Measurements from ENCODE around the gene ERFL. TPM values are rescaled to one million over a fixed set of nuclear protein-coding genes. Genes with fewer than 3 reads are reported as not detected.

ERFL gene
- total RNA-seq, 1 donor from 2014 or later, result not detected

DNA sequence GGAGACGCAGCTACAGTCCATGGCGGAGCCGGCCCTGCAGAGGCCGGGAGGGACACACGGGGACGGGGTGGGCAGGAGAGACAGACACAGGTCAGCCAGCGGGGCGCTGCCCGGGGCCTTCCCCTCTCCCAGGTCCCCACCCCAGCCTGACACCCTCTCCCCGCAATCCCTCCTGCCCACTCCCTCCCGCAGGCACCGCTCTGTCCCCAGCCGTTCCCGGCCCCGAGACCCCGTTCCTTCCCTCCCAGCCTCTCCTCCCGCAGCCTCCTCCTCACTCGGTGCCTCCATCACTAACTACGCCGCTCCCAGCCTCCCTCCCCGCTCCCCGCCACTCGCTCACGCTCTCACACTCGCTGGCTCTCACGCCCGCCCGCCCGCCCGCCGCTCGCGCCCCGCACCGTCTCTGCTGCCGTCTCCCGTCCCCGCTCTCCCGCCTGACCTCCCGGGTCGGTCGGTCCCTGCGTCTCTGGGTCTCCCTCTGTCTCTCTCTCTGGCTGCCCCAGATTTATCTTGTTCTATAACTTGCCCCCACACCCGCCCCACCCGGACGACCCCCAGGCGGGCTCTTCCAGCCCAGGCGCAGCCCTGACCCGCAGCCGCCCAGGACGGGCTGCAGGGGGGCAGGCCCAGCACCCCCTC, 15.2 kb downstream of the ERFL start:
- ATAC-seq, result no peak

DNA sequence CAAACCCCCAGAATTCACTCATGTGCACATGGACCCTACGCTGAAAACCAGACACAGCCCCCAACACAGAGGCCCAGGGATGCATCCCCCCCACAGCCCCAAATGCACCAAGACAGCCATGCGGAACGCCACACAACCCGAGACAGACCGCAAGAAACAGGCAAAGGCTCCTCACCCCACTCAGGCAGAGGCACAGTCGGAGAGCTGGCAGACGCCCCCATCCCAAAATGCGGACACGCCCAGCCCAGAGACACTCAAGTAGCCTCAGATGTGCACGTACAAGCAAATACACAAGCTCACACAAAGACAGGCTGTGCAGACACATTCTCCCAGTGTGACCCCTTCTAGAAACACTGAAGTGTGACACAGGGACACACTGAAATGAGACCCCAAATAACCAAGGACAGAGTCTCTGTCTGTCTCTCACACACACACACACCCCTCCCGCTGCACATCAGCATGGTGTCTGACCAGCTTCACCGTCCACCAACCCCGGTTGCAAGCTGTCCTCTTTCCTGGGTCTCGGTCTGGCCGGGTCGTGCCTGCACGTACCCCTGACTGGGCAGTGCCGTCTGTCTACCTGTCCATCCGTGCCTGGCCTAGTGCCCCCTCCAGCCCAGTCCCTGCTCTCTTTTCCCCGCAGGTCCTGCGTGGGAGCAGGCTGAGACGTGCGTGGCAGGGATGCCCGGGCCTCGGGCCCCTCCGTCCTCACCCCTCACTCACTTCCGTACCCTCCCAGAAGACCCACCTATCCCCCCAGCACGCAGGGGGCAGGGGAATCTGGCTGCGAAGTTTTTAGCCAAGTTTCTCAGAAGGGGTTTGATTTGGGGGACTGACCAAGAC, 16.1 kb downstream of the ERFL start:
- no peak for ATAC-seq

DNA sequence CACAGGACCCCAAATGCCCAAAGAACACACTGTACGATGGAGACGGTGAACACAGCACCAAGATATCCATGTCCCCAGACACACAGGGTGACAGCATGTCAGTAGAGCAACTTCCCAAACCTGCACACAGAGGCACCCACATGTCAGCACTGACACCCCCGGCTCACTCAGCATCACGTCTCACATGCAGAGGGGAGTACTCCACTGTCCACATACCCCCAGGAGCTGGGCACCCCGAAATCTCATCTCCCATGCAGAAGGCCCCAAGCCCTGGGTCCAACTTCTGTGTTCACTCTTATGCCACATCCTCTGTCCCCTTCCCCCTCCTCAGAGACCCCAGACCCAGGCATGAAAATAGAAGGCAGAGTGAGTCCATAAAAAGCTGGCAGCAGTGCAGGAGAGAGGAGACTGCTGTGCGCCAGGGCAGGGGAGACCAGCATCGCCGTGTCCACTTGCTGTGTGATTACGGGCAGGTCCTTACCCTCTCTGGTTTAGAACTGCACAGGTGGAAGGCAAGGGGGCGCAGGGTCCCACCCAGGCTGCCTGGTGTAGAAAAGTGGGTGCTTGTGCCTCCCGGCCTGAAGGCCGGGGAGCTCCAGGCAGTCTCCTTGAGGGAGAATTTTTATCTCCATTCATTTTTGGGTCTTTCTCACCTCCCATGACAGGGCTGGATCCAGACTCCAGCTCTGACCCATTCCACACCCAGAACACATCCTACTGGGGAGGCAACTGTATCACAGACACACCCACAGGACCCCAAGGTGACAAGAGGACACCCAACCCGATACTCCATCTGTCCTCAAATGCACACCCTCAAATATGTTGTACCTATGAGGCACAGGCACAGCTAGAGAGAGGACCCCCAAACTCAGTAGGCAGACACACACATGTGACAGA, 17.0 kb downstream of the ERFL start:
- ATAC-seq, result no peak

DNA sequence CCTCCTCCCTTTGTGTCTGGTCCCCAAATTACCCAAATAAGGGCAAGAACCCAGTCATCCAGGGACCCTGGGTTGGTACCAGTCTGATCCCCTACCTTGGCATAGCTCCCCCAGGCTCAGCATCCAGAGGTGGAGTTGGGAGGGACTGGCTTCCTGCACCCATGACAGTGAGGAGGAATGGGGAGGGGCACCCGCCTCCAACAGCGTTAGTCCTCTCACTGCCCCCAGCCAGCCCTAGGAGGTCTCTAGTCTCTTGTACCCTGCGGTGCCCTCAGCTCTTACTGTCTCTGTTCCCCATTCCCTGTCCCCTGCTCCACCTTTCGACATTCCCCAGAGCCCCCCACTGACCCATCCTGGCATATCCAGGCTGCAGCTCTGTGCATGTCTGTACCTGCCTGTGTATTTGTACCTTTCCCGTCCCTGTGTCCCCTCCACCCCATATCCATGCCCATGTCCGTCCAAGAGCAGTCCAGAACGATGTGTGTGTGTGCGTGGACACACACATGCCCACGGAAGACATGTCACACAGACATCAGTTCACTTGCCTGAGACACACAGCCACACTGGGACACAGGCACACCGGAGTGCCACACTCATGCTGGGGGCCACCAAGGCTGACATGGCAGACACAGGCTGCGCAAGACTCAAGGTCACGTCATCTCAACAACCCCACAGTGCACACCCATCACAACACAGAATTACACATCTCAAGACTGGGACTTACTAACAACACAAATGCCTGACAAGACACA, 17.8 kb downstream of the ERFL start:
- ATAC-seq, result no peak

DNA sequence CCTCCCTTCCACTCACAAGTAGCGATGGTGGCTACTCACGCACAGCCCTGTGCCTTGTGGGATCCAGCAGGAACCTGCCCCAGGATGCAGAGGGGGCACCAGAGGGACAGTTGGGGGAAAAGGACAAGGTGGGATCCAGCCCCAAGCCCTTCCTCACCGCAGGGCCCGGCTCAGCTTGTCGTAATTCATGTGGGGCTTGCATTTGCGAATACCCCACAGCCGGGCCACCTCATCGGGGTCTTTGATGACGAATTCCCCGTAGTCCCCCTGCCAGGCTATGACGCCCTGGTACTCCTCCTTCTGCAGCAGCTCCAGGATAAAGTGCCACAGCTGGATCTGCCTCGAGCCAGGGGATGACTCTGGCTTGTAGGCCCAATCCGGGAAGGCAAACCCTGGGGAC, 18.5 kb downstream of the ERFL start:
- no peak for ATAC-seq

DNA sequence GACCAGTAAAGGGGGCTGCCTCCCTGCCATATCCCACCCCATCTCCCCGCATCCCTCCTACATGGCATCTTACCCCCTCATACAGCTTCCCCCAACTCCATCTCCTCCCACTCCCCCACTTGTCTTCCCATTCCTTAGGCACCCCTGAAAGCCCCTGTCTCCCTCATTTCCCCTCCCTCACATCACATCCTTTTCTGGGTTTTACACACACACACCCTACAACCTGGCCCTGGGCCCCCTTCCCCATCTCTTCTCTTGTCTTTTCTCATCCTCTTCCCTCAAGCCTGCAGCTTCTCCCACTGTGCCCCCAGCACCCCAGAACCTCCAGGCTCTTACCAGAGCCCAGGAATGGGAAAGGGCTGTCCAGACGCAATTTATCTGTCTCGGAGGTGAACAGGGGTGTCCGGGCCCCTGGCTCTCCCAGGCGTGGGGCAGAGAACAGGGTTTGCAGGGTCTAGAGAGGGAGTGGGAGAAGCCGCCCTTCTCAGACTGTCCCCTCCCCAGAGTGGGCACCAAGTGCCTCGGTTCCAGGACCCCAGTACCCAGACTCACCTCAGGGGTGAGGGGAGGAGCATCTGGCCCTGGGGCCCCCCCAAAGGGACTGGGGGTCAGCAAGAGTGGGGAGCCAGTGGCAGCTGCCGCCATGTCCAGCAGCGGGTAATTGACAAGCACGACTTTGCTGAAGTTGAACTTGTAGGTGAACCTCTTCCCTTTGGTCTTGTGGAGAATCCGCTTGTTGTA, 19.4 kb downstream of the ERFL start:
- no peak for ATAC-seq

DNA sequence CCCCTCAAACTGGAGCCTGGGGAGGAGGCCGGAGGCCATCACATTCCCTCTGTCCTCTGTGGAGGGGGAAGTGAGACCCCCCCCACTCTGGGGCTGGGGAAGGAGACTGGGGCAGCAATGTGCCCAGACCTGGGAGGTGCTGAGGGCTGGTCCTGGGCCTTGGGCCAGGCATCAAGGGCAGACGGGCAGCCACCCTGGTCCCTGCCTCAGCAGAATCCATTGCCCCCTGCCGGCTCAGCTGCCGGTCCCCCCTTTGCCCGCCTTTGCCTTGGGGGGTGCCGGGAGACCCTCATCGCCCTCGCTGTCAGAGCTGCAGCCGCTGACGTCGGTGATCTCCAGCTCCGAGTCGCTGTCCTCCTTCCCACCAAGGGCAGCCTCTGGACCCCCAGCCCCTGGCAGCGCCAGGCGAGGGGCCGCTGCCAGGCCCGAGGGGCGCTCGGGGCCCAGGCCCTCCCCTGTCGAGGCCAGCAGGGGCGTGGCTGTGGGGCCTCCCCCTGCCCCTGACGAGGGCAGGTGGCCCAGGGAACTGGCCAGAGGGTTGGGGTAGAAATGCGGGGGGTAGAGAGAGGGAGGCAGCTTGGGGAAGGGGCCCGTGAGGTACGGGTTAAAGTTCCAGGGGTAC, 20.1 kb downstream of the ERFL start:
- ATAC-seq, result no peak

DNA sequence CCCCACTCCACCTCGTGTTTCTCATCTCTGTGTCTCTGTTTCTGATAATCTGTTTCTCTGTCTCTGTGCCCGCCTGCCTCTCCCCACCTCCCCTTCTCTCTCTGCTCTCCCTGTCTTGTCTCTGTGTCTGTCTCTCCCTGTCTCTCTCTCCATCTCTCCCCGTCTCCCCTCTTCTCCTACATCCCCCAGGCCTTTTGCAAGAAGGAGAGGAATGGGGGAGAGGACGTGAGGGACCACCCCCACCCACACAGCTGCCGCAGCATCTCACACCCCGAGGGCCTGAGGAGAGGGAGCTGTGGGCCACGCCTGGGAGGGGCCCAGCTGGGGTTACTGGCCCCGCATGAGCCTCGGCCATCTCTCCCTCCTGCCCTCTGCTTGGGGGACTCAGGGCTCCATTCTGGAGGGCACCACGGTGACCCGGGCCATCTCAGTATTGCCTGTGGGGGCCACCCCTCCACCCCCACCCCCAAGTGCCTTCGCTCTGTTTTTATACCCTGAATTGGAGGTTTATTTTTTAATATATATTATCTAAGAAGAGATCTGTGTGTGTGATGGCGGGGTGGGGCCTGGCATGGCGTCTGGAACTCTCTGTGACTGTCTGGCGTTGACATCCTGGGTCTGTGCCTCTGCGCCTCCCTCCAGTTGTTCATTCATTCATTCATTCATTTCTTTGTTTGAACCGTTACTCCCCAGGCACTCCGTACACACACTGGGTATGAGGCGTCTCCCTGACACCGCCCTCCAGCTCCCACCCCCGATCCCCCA, 21.2 kb downstream of the ERFL start:
- ATAC-seq, result no peak

DNA sequence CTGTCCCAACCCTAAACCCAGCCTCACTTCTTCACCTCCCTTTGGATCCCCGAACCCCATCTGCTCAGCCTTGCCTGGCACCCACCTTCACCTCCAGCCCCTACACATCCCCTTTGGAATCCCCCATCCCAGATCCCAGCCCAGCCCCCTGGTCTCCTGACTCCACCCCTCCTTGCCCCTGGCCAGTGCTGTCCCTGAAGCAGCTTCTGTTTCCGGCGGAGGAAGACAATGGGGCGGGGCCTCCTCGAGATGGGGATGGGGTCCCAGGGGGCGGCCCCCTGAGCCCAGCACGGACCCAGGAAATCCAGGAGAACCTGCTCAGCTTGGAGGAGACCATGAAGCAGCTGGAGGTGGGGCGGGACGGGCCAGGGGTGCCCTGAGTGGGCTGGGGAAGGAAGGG, 22.0 kb downstream of the ERFL start:
- no peak for ATAC-seq

DNA sequence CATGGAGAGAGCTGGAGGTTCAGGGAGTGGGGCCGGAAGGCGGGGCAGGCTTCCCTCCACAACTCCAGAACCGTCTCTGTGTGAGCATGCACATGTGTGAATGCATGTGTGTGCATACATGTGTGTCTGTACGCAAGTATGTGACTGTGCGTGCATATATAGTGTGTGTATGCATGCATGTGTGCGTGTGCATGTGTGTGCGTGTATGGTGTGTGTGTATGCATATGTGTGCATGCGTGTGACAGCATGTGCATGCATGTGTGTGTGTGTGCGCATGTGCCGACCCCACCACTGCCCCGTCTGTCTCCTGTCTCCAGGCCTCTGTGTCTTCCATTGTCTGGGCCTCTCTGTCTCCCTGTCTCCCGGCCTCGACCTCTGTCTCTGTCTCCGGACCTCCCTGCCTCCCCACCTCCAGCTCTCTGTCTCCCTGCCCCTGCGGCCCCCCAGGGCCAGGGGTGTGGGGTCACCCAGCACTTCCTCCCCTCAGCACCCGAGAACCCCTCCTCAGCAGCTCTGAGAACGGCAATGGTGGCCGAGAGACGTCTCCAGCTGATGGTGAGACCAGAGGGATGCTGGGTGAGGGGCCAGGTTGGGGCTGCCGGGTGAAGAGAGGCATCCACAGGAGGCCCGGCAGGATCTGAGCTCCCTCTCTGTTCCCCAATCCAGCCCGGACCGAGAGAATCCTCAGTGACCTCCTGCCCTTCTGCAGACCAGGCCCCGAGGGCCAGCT, 22.8 kb downstream of the ERFL start:
- ATAC-seq, result no peak

DNA sequence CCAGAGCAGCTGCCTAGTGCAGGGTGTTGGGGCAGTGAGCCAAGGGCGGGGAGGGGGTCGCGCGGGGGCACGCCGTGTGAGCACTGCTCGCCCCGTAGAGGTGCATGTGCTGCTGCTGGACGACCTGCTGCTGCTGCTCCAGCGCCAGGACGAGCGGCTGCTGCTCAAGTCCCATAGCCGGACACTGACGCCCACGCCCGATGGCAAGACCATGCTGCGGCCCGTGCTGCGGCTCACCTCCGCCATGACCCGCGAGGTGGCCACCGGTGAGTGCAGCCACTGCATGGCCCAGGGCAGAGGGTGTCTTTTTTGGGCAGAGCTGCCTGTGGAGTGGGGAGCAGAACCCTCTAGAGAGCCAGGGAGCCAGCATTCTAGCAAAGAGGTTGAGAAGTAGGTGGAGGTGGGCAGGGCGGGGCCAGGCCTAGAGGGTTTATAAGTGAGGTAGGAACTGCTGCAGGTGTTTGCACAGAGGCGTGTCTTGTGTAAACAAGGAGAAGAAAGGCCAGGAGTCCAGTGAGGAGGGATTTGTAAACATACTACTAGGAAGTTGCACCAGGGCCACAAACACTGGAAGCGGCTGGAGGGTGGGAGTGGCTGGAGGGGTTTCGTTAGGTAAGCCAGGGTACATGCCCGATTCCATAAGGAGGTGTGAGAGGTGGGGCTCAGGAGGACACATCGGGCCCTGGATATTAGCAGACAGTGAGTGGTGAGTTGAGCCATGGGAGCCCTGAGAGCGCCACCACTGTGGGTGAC, 24.0 kb downstream of the ERFL start:
- ATAC-seq, result peak; percentile 46

DNA sequence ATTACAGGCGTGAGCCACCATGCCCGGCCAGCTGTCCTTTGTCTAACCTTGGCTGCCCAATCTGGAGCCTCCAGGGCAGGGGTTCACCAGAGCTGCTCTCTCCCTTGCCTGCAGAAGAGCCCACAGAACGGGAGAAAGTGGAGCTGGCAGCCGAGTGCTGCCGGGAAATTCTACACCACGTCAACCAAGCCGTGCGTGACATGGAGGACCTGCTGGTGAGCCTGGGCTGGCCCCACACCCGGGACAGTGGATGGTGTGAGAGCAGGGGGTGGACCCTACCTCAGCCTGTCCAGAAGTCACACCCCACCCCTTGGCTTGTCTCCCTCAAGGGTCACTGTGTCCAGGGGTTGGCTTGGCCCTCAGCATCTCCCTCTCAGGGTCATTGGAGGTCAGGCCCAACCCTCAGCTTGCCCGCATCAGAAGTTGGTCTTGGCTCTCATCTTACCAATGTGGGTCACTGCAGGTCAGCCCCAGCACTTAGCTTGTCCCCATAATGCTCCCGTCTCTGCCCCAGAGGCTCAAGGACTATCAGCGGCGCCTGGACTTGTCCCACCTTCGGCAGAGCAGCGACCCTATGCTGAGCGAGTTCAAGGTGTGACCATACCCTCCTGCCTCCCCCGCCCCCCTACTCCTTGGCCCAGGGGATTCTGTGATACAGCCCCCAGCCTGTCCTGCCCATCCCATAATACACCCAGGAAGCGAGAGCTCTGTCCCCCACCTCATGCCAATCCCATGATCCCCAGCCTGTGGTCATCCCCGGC, 24.9 kb downstream of the ERFL start:
- no peak for ATAC-seq

DNA sequence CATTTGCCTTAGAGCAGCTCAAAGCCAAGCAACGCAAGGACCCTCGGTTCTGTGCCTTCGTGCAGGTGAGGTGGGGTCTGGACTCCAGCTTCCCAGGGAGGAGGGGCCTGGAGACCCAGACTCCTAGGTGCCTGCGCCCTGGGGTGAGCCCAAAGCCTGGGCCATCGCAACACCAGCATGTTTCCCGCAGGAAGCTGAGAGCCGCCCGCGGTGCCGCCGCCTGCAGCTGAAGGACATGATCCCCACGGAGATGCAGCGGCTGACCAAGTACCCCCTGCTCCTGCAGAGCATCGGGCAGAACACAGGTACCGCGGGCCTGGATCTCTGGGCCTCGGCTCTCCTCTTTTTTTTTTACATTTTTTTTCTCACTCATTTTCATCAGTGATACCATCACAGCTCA, 25.7 kb downstream of the ERFL start:
- ATAC-seq, result no peak

DNA sequence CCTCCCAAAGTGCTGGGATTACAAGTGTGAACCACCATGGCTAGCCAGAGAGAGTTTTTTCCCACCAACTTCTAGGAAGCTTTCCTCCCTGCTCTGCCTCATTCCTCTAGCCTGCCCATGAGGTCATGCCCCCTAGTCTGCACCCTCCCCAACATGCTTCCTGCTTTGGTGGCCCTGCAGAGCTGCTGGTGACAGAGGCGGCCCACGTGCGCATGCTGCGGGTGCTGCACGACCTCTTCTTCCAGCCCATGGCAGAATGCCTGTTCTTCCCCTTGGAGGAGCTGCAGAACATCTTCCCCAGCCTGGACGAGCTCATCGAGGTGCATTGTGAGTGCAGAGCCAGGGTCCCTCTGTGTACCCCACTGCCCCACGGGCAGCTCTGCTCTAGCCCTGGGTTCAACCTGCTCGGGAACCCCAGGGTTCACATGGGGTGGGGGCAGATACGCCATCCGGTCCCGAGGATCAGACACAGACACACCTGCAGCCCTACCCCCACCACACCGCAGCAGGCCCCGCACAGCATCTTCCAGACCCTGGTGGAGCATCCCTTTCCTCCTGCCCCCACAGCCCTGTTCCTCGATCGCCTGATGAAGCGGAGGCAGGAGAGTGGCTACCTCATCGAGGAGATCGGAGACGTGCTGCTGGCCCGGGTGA, 26.4 kb downstream of the ERFL start:
- ATAC-seq, result no peak

DNA sequence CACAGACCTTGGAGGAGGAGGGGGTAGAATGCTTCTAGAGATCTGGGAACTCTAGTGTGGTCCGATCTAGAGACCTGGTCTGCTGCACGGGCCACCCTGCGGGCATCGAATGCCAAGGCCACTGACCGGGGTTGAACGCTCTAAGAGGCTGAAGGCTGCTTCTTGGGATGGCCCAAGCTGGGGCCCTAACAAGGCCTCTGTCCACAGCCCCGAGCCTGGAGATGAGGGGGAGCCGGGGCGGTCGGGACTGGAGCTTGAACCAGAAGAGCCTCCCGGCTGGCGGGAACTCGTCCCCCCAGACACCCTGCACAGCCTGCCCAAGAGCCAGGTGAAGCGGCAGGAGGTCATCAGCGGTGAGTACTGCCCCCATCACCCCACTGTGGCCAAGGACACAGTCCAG, 30.0 kb downstream of the ERFL start:
- ATAC-seq, result no peak

DNA sequence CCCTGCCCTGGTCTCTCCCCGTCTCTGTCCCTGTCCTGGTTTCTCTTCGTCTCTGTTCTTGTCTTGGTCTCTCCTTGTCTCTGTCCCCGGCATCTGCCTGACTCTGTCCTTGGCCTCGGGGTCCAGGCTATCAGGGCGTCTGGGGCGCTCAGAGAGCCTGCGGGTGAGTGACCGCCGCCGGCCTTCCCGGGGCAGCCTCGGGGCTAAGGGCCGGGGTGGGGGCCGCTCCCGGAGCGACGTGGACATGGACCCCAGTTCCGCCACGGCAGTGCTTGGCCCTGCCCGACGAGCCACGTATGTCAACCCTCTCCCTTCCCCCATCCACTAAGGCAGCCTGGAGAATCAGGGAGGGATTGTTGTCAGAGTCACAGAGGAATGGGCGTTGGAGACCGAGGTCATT, 30.4 kb downstream of the ERFL start:
- ATAC-seq, result no peak

DNA sequence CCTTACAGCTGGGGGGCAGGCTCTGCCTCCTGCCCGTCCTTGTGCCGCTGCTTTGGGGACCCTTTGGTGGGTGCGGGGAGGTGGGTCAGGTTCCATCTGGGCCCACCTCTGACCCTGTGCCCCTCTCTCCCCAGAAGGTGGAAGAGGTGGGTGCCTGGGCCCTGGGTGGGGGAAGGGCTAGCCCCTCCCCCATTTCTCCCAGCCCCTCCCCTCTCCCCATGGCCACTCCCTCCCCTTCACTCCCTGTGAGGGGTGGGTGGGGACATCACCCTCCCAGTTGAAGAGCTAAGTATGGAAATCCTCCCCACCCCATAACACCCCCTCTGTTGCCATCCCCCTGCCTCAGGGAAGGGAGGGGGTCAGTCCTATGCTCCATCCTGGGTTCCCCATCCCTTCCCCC, 31.1 kb downstream of the ERFL start:
- no peak for ATAC-seq

DNA sequence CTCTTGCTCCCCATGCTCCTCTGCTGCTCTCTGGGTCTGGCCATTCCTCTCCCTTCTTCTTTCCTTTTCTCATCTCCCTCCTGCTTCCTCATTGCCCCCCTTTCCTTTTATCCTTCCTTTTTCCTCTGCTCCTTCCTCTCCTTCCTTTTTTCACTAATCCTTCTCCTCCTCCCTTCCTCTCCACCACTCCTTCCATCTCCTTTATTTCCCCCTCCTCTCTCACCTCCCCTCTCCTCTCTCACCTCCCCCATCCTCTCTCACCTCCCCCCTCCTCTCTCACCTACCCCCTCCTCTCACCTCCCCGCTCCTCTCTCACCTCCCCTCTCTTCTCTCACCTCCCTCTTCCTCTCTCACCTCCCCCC, 31.7 kb downstream of the ERFL start:
- no peak for ATAC-seq
